Stomach (tissue), 4 donors: ENCODE results near the gene KLK8.

Experiments used
- POLR2A ChIP-seq, 4 donors: fragments of 450-650 bp; IDR thresholded peaks; one replicate each; pipeline ENCODE4 v1.6.1; 2016; ENCODE audit warnings: antibody characterized with exemption in 4 of 4, control low read depth in 2 of 4, mild to moderate bottlenecking in 1 of 4, moderate library complexity in 1 of 4
- POLR2AphosphoS5 ChIP-seq, 3 donors: sonication (generic); formaldehyde crosslinking; IDR thresholded peaks; one replicate each; pipeline ENCODE4 v1.6.1; 2016; ENCODE audit warnings: antibody characterized with exemption in 3 of 3
- TF ChIP-seq, protein P1 (sequence below), 7 experiments: fragments of 450-650 bp in 4 of 7; fragments of 200-600 bp in 3 of 7; sonication (generic) in 3 of 7; IDR thresholded peaks; one replicate each; pipeline ENCODE4 v1.5.1; 2016 to 2019; ENCODE audit warnings: antibody characterized with exemption in 7 of 7, control low read depth in 2 of 7, mild to moderate bottlenecking in 1 of 7

GRCh38 chr19:50969413-50969760, 32.0 kb downstream of the KLK8 start, which contains the start of gene KLK6:
- TF ChIP-seq, protein P1, sequence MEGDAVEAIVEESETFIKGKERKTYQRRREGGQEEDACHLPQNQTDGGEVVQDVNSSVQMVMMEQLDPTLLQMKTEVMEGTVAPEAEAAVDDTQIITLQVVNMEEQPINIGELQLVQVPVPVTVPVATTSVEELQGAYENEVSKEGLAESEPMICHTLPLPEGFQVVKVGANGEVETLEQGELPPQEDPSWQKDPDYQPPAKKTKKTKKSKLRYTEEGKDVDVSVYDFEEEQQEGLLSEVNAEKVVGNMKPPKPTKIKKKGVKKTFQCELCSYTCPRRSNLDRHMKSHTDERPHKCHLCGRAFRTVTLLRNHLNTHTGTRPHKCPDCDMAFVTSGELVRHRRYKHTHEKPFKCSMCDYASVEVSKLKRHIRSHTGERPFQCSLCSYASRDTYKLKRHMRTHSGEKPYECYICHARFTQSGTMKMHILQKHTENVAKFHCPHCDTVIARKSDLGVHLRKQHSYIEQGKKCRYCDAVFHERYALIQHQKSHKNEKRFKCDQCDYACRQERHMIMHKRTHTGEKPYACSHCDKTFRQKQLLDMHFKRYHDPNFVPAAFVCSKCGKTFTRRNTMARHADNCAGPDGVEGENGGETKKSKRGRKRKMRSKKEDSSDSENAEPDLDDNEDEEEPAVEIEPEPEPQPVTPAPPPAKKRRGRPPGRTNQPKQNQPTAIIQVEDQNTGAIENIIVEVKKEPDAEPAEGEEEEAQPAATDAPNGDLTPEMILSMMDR (IDR thresholded peaks at IDR 0.05): no peak
- TF ChIP-seq POLR2AphosphoS5 (IDR thresholded peaks at IDR 0.05) (no peak), POLR2A (IDR thresholded peaks at IDR 0.05) (no peak)
